Measurements from ENCODE around the gene SAMD4A. TPM values are rescaled to one million over a fixed set of nuclear protein-coding genes. Genes with fewer than 3 reads are reported as not detected.

Gene SAMD4A
- total RNA-seq, 1 experiment from 2014 or later: 9.6 TPM

DNA sequence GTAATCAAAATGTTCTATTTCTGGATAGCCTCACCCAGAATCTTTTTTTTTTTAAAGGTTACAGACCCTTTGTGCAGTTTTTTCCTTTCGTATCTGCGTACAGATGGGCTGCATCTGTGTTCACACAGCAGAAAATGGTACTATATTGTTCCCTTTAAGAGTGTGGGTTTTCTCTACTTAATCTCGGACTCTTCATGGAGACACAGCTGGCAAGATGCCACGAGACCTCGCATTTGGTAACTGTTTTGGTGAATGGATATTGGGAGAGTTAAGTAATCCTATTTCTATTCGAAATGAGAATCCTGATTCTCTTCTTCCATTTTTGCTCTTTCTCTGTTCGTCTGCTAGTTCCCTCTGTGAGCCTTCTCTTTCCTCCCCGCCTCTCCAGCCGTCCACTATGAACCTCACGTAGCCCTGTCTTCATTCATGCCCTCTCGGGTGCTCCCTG lies 85.7 kb downstream of the SAMD4A start:
- peak overlapping the region; percentile 96 for H4K91ac ChIP-seq (ENCODE audit: insufficient read length, low read depth, low read length)
- peak overlapping the region; percentile 42 for H3K18ac ChIP-seq (ENCODE audit: insufficient read length, low read depth, low read length)
- peak overlapping the region; percentile 54 for H3K9ac ChIP-seq (ENCODE audit: extremely low read depth, insufficient read length, low read length)
- H3K27me3 Mint-ChIP-seq (ENCODE audit: low read depth): no peaks in the 10 kb centered on the region; the same call in 1 of the 2 replicates
- H2BK120ac ChIP-seq (ENCODE audit: low read depth, low read length, poor library complexity, severe bottlenecking): peak overlapping the region; percentile 78
- H3K27me3 ChIP-seq (ENCODE audit: insufficient read depth, low read length): no peaks in the 10 kb centered on the region
- H3K4ac ChIP-seq (ENCODE audit: low read depth, low read length): peak overlapping the region; percentile 64; the same call in 1 of the 2 replicates
- no peak for DNase-seq
- peak overlapping the region; percentile 90 for H3K14ac ChIP-seq (ENCODE audit: insufficient read depth, low read length)
- H2AFZ ChIP-seq (ENCODE audit: low read length): no peak overlapping the region
- H3K4me3 Mint-ChIP-seq: no peak overlapping the region; a peak in 1 of 5 replicates
- H2BK5ac ChIP-seq (ENCODE audit: insufficient read length, low read length): peak overlapping the region; percentile 83
- TF ChIP-seq, protein P1, sequence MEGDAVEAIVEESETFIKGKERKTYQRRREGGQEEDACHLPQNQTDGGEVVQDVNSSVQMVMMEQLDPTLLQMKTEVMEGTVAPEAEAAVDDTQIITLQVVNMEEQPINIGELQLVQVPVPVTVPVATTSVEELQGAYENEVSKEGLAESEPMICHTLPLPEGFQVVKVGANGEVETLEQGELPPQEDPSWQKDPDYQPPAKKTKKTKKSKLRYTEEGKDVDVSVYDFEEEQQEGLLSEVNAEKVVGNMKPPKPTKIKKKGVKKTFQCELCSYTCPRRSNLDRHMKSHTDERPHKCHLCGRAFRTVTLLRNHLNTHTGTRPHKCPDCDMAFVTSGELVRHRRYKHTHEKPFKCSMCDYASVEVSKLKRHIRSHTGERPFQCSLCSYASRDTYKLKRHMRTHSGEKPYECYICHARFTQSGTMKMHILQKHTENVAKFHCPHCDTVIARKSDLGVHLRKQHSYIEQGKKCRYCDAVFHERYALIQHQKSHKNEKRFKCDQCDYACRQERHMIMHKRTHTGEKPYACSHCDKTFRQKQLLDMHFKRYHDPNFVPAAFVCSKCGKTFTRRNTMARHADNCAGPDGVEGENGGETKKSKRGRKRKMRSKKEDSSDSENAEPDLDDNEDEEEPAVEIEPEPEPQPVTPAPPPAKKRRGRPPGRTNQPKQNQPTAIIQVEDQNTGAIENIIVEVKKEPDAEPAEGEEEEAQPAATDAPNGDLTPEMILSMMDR (conservative IDR thresholded peaks at IDR 0.05): no peak
- H2BK15ac ChIP-seq (ENCODE audit: low read depth, low read length): no peak overlapping the region
- peaks cover 3% of the 10 kb centered on the region; the same call in 1 of the 2 replicates for H3K79me2 ChIP-seq (ENCODE audit: insufficient read depth, low read length)
- no peak overlapping the region for H3K4me2 ChIP-seq (ENCODE audit: insufficient read depth, insufficient read length, low read length)
- peak overlapping the region; percentile 99 for H2BK12ac ChIP-seq (ENCODE audit: insufficient read length, low read depth, low read length)
- H2BK20ac ChIP-seq (ENCODE audit: low read depth, low read length, poor library complexity, severe bottlenecking): no peak overlapping the region
- H3K9me3 Mint-ChIP-seq: no peaks in the 10 kb centered on the region
- H3K23me2 ChIP-seq (ENCODE audit: insufficient read length, low read depth, low read length, poor library complexity, severe bottlenecking): no peaks in the 10 kb centered on the region
- peaks cover 35 to 41% of the 10 kb centered on the region in 2 experiments for H3K4me1 Mint-ChIP-seq
- no peaks in the 10 kb centered on the region for H4K20me1 ChIP-seq (ENCODE audit: control insufficient read depth, insufficient read depth, insufficient read length)
- H3K27ac ChIP-seq (ENCODE audit: insufficient read length, low read depth, low read length): peak overlapping the region; percentile 70
- peak overlapping the region; percentile 93 for H3T11ph ChIP-seq (ENCODE audit: low read length)
- H4K8ac ChIP-seq (replicated peaks; ENCODE audit: insufficient read length, low read depth, low read length): no peak overlapping the region
- peaks cover 23% of the 10 kb centered on the region; the same call in 1 of the 2 replicates for H3K4me1 ChIP-seq (ENCODE audit: insufficient read depth, low read length)
- peak overlapping the region; percentile 25 for H2AK5ac ChIP-seq (ENCODE audit: insufficient read length, low read length)
- H4K5ac ChIP-seq (ENCODE audit: insufficient read length, low read depth, low read length): peak overlapping the region; percentile 78
- H3K79me1 ChIP-seq (ENCODE audit: insufficient read depth, low read depth, low read length, poor library complexity, severe bottlenecking): no peaks in the 10 kb centered on the region
- no peak overlapping the region for H3K56ac ChIP-seq (ENCODE audit: insufficient read length, low read depth, low read length)
- peak overlapping the region; percentile 11 to 82 (median 18); a peak in 5 of 7 replicates for H3K27ac Mint-ChIP-seq
- WGBS (ENCODE audit: extremely low coverage, insufficient read length, low lambda C conversion rate): no CpG with 5 or more reads among the region's 11 CpGs
- no peaks in the 10 kb centered on the region; a peak in 1 of 7 replicates for H3K36me3 Mint-ChIP-seq (ENCODE audit: insufficient read depth in 1 of 3, low read depth in 3 of 3)
- no peaks in the 10 kb centered on the region for H3K9me3 ChIP-seq (ENCODE audit: control insufficient read depth, low read depth, low read length)
- no peak overlapping the region for H3K23ac ChIP-seq (ENCODE audit: insufficient read length, low read depth, low read length)
